Measurements from ENCODE around the gene WFDC1.

GRCh38 chr16:84366208-84366607, 71.5 kb downstream of the WFDC1 start:
- TF ChIP-seq, protein P1, sequence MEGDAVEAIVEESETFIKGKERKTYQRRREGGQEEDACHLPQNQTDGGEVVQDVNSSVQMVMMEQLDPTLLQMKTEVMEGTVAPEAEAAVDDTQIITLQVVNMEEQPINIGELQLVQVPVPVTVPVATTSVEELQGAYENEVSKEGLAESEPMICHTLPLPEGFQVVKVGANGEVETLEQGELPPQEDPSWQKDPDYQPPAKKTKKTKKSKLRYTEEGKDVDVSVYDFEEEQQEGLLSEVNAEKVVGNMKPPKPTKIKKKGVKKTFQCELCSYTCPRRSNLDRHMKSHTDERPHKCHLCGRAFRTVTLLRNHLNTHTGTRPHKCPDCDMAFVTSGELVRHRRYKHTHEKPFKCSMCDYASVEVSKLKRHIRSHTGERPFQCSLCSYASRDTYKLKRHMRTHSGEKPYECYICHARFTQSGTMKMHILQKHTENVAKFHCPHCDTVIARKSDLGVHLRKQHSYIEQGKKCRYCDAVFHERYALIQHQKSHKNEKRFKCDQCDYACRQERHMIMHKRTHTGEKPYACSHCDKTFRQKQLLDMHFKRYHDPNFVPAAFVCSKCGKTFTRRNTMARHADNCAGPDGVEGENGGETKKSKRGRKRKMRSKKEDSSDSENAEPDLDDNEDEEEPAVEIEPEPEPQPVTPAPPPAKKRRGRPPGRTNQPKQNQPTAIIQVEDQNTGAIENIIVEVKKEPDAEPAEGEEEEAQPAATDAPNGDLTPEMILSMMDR (conservative IDR thresholded peaks at IDR 0.05; ENCODE audit: low read length): no peak
- no peak for TF ChIP-seq EZH2phosphoT487 (IDR thresholded peaks at IDR 0.05; ENCODE audit: borderline replicate concordance, low read depth, low read length)

Measured in OCI-LY7 (cell line).